Neural crest cell (in vitro differentiated cells): Measurements from ENCODE around the gene GABBR2. TPM values are rescaled to one million over a fixed set of nuclear protein-coding genes. Genes with fewer than 3 reads are reported as not detected.

Experiments used
- DNase-seq: peaks from one replicate; pipeline ENCODE4 v3.0.0; 2021; ENCODE audit warnings: low read depth, mixed read lengths, low spot score
- H3K27ac Mint-ChIP-seq: one replicate; pipeline ENCODE4 v1.8.0; 2021; ENCODE audit warnings: mild to moderate bottlenecking, mixed read lengths; ENCODE audit not compliant: unreplicated experiment
- H3K27me3 Mint-ChIP-seq: 2 replicates; pipeline ENCODE4 v1.8.0; 2021; ENCODE audit warnings: low read depth, mild to moderate bottlenecking, mixed read lengths
- H3K36me3 Mint-ChIP-seq: 2 replicates; pipeline ENCODE4 v1.8.0; 2021; ENCODE audit warnings: low read depth, mild to moderate bottlenecking, mixed read lengths
- H3K4me1 Mint-ChIP-seq: 2 replicates; pipeline ENCODE4 v1.8.0; 2021; ENCODE audit warnings: mixed read lengths
- H3K4me3 Mint-ChIP-seq: one replicate; pipeline ENCODE4 v1.8.0; 2021; ENCODE audit warnings: mild to moderate bottlenecking, mixed read lengths
- H3K9me3 Mint-ChIP-seq: 2 replicates; pipeline ENCODE4 v1.8.0; 2021; ENCODE audit warnings: mixed read lengths
- CTCF ChIP-seq: fragments of 200-600 bp; sonication (generic); conservative IDR thresholded peaks from 2 replicates; pipeline ENCODE4 v1.5.0; 2021; ENCODE audit warnings: antibody characterized with exemption, mild to moderate bottlenecking
- total RNA-seq: library from RNA; stranded (reverse); gene quantifications from 2 replicates; pipeline ENCODE4 v1.2.1, GENCODE V29; 2021

GABBR2 gene
- total RNA-seq, 1 donor from 2014 or later = 0.84 TPM

- Mint-ChIP-seq H3K27me3 (no peaks in the 10 kb centered on the region), H3K36me3 (no peaks in the 10 kb centered on the region), H3K4me1 (peaks cover 12% of the 10 kb centered on the region), H3K9me3 (no peaks in the 10 kb centered on the region), H3K4me3 (no peak overlapping the region), H3K27ac (no peak overlapping the region)
- no peak for DNase-seq
- TF ChIP-seq CTCF = no peak
Observed at GRCh38 chr9:98556511-98556910, 152.2 kb downstream of the GABBR2 start.

GRCh38 chr9:98555651-98556465 is 152.9 kb downstream of the GABBR2 start:
- H3K27me3 Mint-ChIP-seq = no peaks in the 10 kb centered on the region
- no peak overlapping the region for H3K4me3 Mint-ChIP-seq
- DNase-seq = no peak
- H3K9me3 Mint-ChIP-seq = no peaks in the 10 kb centered on the region
- peak overlapping the region; percentile 0 for H3K27ac Mint-ChIP-seq
- no peaks in the 10 kb centered on the region for H3K36me3 Mint-ChIP-seq
- TF ChIP-seq CTCF = no peak
- H3K4me1 Mint-ChIP-seq = peaks cover 12% of the 10 kb centered on the region

DNA sequence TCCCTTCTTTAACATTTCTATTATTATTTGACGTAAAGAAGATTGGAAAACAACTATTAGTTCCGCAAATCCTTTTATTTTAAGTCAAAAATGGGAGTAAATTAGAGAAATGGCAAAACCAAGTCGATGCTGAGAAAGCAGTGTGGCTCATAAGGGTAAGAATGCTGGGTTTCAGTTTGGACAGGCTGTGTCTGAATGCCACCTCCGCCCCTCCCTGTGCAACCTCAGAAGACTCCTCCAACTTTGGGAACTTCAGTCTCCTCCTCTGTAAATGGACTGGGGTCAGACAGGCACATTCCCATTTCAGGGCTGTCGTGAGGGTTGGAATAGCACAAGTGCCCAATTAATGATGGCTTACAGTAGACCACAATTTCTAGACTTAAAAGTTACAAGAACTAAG is 154.0 kb downstream of the GABBR2 start:
- no peak overlapping the region for H3K4me3 Mint-ChIP-seq
- no peak overlapping the region for H3K27ac Mint-ChIP-seq
- no peaks in the 10 kb centered on the region for H3K27me3 Mint-ChIP-seq
- peaks cover 12% of the 10 kb centered on the region for H3K4me1 Mint-ChIP-seq
- H3K9me3 Mint-ChIP-seq = no peaks in the 10 kb centered on the region
- TF ChIP-seq CTCF = no peak
- H3K36me3 Mint-ChIP-seq = no peaks in the 10 kb centered on the region
- no peak for DNase-seq

GRCh38 chr9:98552331-98552730 is 156.4 kb downstream of the GABBR2 start:
- no peak for DNase-seq
- no peak overlapping the region for H3K27ac Mint-ChIP-seq
- H3K9me3 Mint-ChIP-seq = no peaks in the 10 kb centered on the region
- H3K4me1 Mint-ChIP-seq = peaks cover 9% of the 10 kb centered on the region
- no peaks in the 10 kb centered on the region for H3K27me3 Mint-ChIP-seq
- no peaks in the 10 kb centered on the region for H3K36me3 Mint-ChIP-seq
- no peak for TF ChIP-seq CTCF
- H3K4me3 Mint-ChIP-seq = no peak overlapping the region

GRCh38 chr9:98551511-98552286 is 157.0 kb downstream of the GABBR2 start:
- TF ChIP-seq CTCF = no peak
- Mint-ChIP-seq H3K36me3 (no peaks in the 10 kb centered on the region), H3K27ac (no peak overlapping the region), H3K4me1 (peaks cover 9% of the 10 kb centered on the region), H3K9me3 (no peaks in the 10 kb centered on the region), H3K27me3 (no peaks in the 10 kb centered on the region), H3K4me3 (no peak overlapping the region)
- no peak for DNase-seq
